ENCODE measurements around the gene ACCS. TPM values are rescaled to one million over a fixed set of nuclear protein-coding genes. Genes with fewer than 3 reads are reported as not detected.

ACCS gene
- total RNA-seq, 1 experiment from 2014 or later, result 7.5 TPM

- WGBS (ENCODE audit: extremely low coverage, insufficient read length, low lambda C conversion rate), result no CpG with 5 or more reads among the region's 9 CpGs
- Mint-ChIP-seq H3K4me3 (no peak overlapping the region), H3K27me3 (ENCODE audit: low read depth) (peaks cover 4% of the 10 kb centered on the region; the same call in 1 of the 2 replicates), H3K36me3 (ENCODE audit: insufficient read depth in 1 of 3, low read depth in 3 of 3) (peaks cover 6 to 10% (median 7%) of the 10 kb centered on the region in 3 experiments; a peak in 5 of 7 replicates), H3K9me3 (peaks cover 6 to 7% of the 10 kb centered on the region in 2 experiments), H3K4me1 (peaks cover 16 to 18% of the 10 kb centered on the region in 2 experiments), H3K27ac (no peak overlapping the region)
- H3K56ac ChIP-seq (ENCODE audit: insufficient read length, low read depth, low read length), result no peak overlapping the region
- H4K8ac ChIP-seq (replicated peaks; ENCODE audit: insufficient read length, low read depth, low read length), result no peak overlapping the region
- no peaks in the 10 kb centered on the region for H3K9me3 ChIP-seq (ENCODE audit: control insufficient read depth, low read depth, low read length)
- no peaks in the 10 kb centered on the region for H3K79me1 ChIP-seq (ENCODE audit: insufficient read depth, low read depth, low read length, poor library complexity, severe bottlenecking)
- no peak overlapping the region for H3K18ac ChIP-seq (ENCODE audit: insufficient read length, low read depth, low read length)
- no peak overlapping the region for H4K5ac ChIP-seq (ENCODE audit: insufficient read length, low read depth, low read length)
- H4K91ac ChIP-seq (ENCODE audit: insufficient read length, low read depth, low read length), result no peak overlapping the region
- no peak overlapping the region for H2AFZ ChIP-seq (ENCODE audit: low read length)
- 0 out of 2 replicates have a peak overlapping the region, but pooled peaks have one; percentile 10 for H2BK15ac ChIP-seq (ENCODE audit: low read depth, low read length)
- no peak overlapping the region for H2BK12ac ChIP-seq (ENCODE audit: insufficient read length, low read depth, low read length)
- no peak overlapping the region for H2AK5ac ChIP-seq (ENCODE audit: insufficient read length, low read length)
- no peak for DNase-seq
- H4K20me1 ChIP-seq (ENCODE audit: control insufficient read depth, insufficient read depth, insufficient read length), result no peaks in the 10 kb centered on the region
- no peak overlapping the region for H3T11ph ChIP-seq (ENCODE audit: low read length)
- H3K4ac ChIP-seq (ENCODE audit: low read depth, low read length), result no peak overlapping the region
- H3K23me2 ChIP-seq (ENCODE audit: insufficient read length, low read depth, low read length, poor library complexity, severe bottlenecking), result no peaks in the 10 kb centered on the region
- H3K9ac ChIP-seq (ENCODE audit: extremely low read depth, insufficient read length, low read length), result no peak overlapping the region
- H3K14ac ChIP-seq (ENCODE audit: insufficient read depth, low read length), result no peak overlapping the region
- H3K4me2 ChIP-seq (ENCODE audit: insufficient read depth, insufficient read length, low read length), result no peak overlapping the region
- no peaks in the 10 kb centered on the region for H3K79me2 ChIP-seq (ENCODE audit: insufficient read depth, low read length)
- H2BK5ac ChIP-seq (ENCODE audit: insufficient read length, low read length), result no peak overlapping the region
- no peaks in the 10 kb centered on the region for H3K4me1 ChIP-seq (ENCODE audit: insufficient read depth, low read length)
- no peak overlapping the region for H3K27ac ChIP-seq (ENCODE audit: insufficient read length, low read depth, low read length)
- H2BK120ac ChIP-seq (ENCODE audit: low read depth, low read length, poor library complexity, severe bottlenecking), result no peak overlapping the region
- H3K23ac ChIP-seq (ENCODE audit: insufficient read length, low read depth, low read length), result no peak overlapping the region
- TF ChIP-seq CTCF (conservative IDR thresholded peaks at IDR 0.05), result no peak
- H3K27me3 ChIP-seq (ENCODE audit: insufficient read depth, low read length), result no peaks in the 10 kb centered on the region
- H2BK20ac ChIP-seq (ENCODE audit: low read depth, low read length, poor library complexity, severe bottlenecking), result no peak overlapping the region
Measured at GRCh38 chr11:44080951-44081350, 14.9 kb downstream of the ACCS start.

Measured in H9 (cell line).